RWPE1 (cell line): ENCODE measurements around the gene NTSR1.

Experiments
- CTCF ChIA-PET: fragments of 350-600 bp; sonication (Branson Sonifier 250); formaldehyde crosslinking; extraction: SDS; loops from one replicate; lab custom pipeline; 2021; lab: Yijun Ruan, JAX
- POLR2A ChIA-PET: fragments of 400-600 bp; formaldehyde crosslinking; extraction: SDS; loops from one replicate; lab custom pipeline; 2020; ENCODE audit warnings: antibody characterized with exemption; ENCODE audit not compliant: low non-redundant PET; lab: Yijun Ruan, JAX
- DNase-seq: peaks from one replicate; pipeline ENCODE4 v3.0.0; 2012; ENCODE audit warnings: low spot score
- H3K27ac ChIP-seq: fragments of 450-650 bp; 2 replicates; pipeline ENCODE4 v1.5.1; 2017
- TF ChIP-seq, protein P1 (sequence below): fragments of 450-650 bp; conservative IDR thresholded peaks from 2 replicates; pipeline ENCODE4 v1.5.1; 2017; ENCODE audit warnings: low read depth, mild to moderate bottlenecking

The NTSR1 gene

DNA sequence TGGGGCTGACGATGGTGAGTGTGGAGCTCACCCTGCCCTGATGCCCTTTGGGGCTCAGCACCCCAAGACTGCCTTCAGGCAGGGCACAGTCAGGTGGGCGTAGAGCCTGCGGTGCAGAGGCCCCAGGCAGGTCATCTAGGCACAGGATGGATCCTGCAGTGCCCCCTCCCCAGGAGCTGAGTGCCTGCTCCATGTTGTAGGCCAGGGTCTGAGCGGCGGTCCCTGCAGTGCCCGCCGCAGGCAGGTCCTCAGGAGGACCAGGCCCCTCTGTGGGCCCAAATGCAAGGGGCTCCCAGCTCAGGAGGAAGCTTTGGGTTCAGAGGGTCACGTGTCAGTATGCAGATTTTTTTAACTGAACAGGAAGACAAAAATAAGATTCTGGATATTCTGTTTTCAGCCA, 90.4 kb downstream of the NTSR1 start:
- POLR2A ChIA-PET = no interaction called here
- DNase-seq = no peak
- TF ChIP-seq, protein P1, sequence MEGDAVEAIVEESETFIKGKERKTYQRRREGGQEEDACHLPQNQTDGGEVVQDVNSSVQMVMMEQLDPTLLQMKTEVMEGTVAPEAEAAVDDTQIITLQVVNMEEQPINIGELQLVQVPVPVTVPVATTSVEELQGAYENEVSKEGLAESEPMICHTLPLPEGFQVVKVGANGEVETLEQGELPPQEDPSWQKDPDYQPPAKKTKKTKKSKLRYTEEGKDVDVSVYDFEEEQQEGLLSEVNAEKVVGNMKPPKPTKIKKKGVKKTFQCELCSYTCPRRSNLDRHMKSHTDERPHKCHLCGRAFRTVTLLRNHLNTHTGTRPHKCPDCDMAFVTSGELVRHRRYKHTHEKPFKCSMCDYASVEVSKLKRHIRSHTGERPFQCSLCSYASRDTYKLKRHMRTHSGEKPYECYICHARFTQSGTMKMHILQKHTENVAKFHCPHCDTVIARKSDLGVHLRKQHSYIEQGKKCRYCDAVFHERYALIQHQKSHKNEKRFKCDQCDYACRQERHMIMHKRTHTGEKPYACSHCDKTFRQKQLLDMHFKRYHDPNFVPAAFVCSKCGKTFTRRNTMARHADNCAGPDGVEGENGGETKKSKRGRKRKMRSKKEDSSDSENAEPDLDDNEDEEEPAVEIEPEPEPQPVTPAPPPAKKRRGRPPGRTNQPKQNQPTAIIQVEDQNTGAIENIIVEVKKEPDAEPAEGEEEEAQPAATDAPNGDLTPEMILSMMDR = no peak
- CTCF ChIA-PET = interaction anchor here (4.3 kb wide), 1 partner anchor 9 kb away, joined by 35 read pairs; no protein-coding TSS in a partner anchor
- H3K27ac ChIP-seq = peak overlapping the region; percentile 97

DNA sequence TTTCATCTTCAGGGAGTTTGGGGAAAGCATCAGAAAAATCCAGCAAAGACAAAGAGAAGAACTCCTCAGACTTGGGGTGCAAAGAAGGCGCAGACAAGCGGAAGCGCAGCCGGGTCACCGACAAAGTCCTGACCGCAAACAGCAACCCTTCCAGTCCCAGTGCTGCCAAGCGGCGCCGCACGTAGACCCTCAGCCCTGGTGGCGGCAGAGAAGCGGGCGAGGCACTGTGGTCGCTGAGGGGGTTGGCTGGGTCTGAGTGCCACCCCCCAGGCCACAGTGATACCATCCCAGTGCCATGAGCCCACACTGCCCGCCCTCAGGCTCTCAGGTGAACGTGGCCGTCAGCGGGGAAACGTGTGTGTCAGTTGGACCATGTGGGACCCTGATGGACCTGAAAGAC, 90.8 kb downstream of the NTSR1 start:
- ChIA-PET POLR2A (no interaction called here), CTCF (interaction anchor here (4.3 kb wide), 1 partner anchor 9 kb away, joined by 35 read pairs; no protein-coding TSS in a partner anchor)
- no peak for DNase-seq
- TF ChIP-seq, protein P1 = no peak
- peak overlapping the region; percentile 97 for H3K27ac ChIP-seq

- DNase-seq = no peak
- H3K27ac ChIP-seq = peak overlapping the region; percentile 97
- POLR2A ChIA-PET = no interaction called here
- CTCF ChIA-PET = no interaction called here
- TF ChIP-seq, protein P1 = no peak
These were observed 91.2 kb downstream of the NTSR1 start for GRCh38 chr20:62799873-62800272.

DNA sequence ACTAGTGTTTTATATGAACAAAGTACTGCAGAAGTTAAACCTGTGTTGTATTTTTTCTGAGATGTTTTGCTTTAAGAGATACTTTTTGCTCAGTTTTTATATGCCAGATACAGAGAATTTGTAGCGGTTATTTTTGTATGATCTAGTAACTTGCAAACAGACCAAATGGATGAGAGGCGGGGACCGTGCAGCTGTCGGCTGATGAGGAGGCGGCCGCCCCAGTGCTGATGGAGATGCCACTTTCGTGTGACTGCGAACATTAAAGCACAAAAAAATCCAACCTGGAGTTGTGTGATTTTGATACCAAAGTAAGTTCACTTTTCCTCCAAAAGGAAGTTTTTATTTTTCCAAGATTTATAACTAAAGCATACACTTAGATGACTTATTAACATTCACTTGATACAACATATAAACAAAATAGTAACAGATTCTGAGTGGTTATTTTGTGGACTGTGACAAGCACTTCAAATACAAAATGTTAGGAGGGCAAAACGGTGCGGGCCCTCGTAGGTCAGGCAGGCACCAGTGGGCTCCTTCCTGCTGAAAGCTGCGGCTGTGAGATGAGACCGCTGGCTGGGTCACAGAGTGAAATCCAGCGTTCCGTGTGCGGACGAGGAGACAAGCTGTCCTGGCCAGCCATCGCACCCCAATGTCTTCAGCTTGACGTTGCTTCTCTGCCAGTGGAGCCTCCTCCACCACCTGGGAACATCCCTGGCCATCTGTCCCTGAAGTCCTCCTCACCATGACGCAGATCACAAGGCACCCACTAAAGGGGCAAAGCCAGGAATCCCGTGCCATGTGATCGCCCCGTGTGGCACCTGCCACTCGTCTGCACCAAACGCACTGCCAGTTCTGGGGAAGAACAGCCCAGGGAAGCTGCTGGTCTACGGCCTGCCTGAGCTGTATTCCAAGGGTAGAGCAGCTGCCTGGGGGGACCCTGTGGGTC, 92.0 kb downstream of the NTSR1 start:
- TF ChIP-seq, protein P1 = no peak
- DNase-seq = no peak
- peak overlapping the region; percentile 97 for H3K27ac ChIP-seq
- POLR2A ChIA-PET = interaction anchor here (0.5 kb wide), 1 partner anchor 496 kb away, joined by 3 read pairs; no protein-coding TSS in a partner anchor
- CTCF ChIA-PET = no interaction called here

DNA sequence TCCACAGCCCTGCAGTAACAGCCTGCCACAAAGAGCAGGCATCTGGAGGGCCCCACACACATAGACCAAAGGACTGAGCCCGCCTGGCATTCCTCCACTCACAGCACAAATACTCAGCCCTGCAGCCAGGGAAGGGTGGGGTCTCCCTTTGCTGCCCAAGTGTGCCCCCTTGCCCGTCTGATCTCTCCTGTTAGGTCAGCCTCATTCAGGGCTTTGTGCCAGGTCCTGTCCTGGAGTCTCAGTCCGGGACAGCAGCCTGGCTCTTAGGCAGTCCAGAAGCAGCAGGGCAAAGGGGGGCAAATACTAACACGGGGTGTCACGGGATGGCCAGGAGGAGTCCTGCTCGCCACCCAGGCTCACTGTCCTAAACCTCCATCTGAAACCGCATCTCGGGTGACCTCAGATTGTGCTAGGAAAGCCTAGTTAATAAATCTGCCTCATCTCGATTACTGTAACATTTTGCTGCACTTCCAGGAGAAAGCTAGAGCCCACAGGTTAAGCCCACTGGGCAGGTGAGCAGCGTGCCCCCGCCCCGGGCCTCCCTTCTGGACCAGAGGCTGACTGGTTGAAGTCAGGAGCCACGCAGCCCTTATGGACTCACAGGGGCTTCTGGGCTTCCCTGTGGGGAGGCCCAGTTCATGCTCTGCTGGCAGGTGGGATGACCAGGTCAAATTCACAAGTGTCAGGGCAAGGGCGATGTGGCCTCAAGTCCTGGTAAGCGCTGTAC, 92.8 kb downstream of the NTSR1 start:
- POLR2A ChIA-PET = interaction anchor here (0.5 kb wide), 1 partner anchor 497 kb away, joined by 3 read pairs; no protein-coding TSS in a partner anchor
- peak overlapping the region; percentile 97 for H3K27ac ChIP-seq
- CTCF ChIA-PET = interaction anchor here (0.6 kb wide), 1 partner anchor 108 kb away, joined by 3 read pairs; no protein-coding TSS in a partner anchor
- TF ChIP-seq, protein P1 = no peak
- DNase-seq = no peak
